ENCODE results near the gene SNRPF.
"Not testable (repeated sequence)": the region's sequence is repeated elsewhere in the genome, so short reads cannot be mapped to it uniquely, and the experiment has no call there.

The SNRPF gene

GRCh38 chr12:95858451-95859343 lies at the start of gene SNRPF:
Gene SNRPF, plus strand, starts transcription at chr12:95858952. Its CDS starts 122 bp downstream, at chr12:95859074.
- peaks cover 20% of the 10 kb centered on the region for H3K4me1 ChIP-seq (ENCODE audit: control insufficient read depth, insufficient read depth, low read length)
- H3K9ac ChIP-seq (ENCODE audit: low read length) = peak within 1 kb of the TSS; percentile 81
- peak; percentile 98 for DNase-seq (ENCODE audit: low read depth)
- peak within 1 kb of the TSS; percentile 88 for H3K4me3 ChIP-seq (ENCODE audit: low read length)
- peaks cover 5% of the 10 kb centered on the region for H3K27me3 ChIP-seq (replicated peaks; ENCODE audit: control insufficient read depth, insufficient read depth, low read length)
- no peaks in the 10 kb centered on the region for H3K9me3 ChIP-seq (ENCODE audit: control insufficient read depth, low read length)
- peaks cover 26% of the 10 kb centered on the region for H3K36me3 ChIP-seq (ENCODE audit: control insufficient read depth, insufficient read depth, low read length, severe bottlenecking)

- Histone ChIP-seq H3K27me3 (replicated peaks; ENCODE audit: control insufficient read depth, insufficient read depth, low read length) (no peaks in the 10 kb centered on the region), H3K9me3 (ENCODE audit: control insufficient read depth, low read length) (no peaks in the 10 kb centered on the region), H3K36me3 (ENCODE audit: control insufficient read depth, insufficient read depth, low read length, severe bottlenecking) (no peaks in the 10 kb centered on the region), H3K4me3 (ENCODE audit: low read length) (no peak overlapping the region), H3K4me1 (ENCODE audit: control insufficient read depth, insufficient read depth, low read length) (peaks cover 16% of the 10 kb centered on the region), H3K9ac (ENCODE audit: low read length) (no peak overlapping the region)
- no peak for DNase-seq (ENCODE audit: low read depth)
These were observed 49.6 kb upstream of the SNRPF start for GRCh38 chr12:95809000-95809680.

GRCh38 chr12:95810411-95810810 lies 48.3 kb upstream of the SNRPF start:
- DNase-seq (ENCODE audit: low read depth) = no peak
- no peak overlapping the region for H3K4me3 ChIP-seq (ENCODE audit: low read length)
- no peaks in the 10 kb centered on the region for H3K9me3 ChIP-seq (ENCODE audit: control insufficient read depth, low read length)
- H3K4me1 ChIP-seq (ENCODE audit: control insufficient read depth, insufficient read depth, low read length) = peaks cover 13% of the 10 kb centered on the region
- no peaks in the 10 kb centered on the region for H3K27me3 ChIP-seq (replicated peaks; ENCODE audit: control insufficient read depth, insufficient read depth, low read length)
- no peak overlapping the region for H3K9ac ChIP-seq (ENCODE audit: low read length)
- no peaks in the 10 kb centered on the region for H3K36me3 ChIP-seq (ENCODE audit: control insufficient read depth, insufficient read depth, low read length, severe bottlenecking)

GRCh38 chr12:95812155-95812554 lies 46.6 kb upstream of the SNRPF start:
- H3K9me3 ChIP-seq (ENCODE audit: control insufficient read depth, low read length); H3K9ac ChIP-seq (ENCODE audit: low read length); H3K4me3 ChIP-seq (ENCODE audit: low read length); H3K27me3 ChIP-seq (replicated peaks; ENCODE audit: control insufficient read depth, insufficient read depth, low read length); H3K4me1 ChIP-seq (ENCODE audit: control insufficient read depth, insufficient read depth, low read length); H3K36me3 ChIP-seq (ENCODE audit: control insufficient read depth, insufficient read depth, low read length, severe bottlenecking); DNase-seq (ENCODE audit: low read depth): not testable (repeated sequence)

- DNase-seq (ENCODE audit: low read depth) = peak; percentile 76
- Histone ChIP-seq H3K27me3 (replicated peaks; ENCODE audit: control insufficient read depth, insufficient read depth, low read length) (no peaks in the 10 kb centered on the region), H3K9me3 (ENCODE audit: control insufficient read depth, low read length) (no peaks in the 10 kb centered on the region), H3K36me3 (ENCODE audit: control insufficient read depth, insufficient read depth, low read length, severe bottlenecking) (no peaks in the 10 kb centered on the region), H3K4me1 (ENCODE audit: control insufficient read depth, insufficient read depth, low read length) (no peaks in the 10 kb centered on the region), H3K4me3 (ENCODE audit: low read length) (no peak overlapping the region), H3K9ac (ENCODE audit: low read length) (no peak overlapping the region)
These were observed 43.0 kb upstream of the SNRPF start for GRCh38 chr12:95815632-95816212.

GRCh38 chr12:95820096-95820703 lies 38.6 kb upstream of the SNRPF start:
- no peaks in the 10 kb centered on the region for H3K4me1 ChIP-seq (ENCODE audit: control insufficient read depth, insufficient read depth, low read length)
- DNase-seq (ENCODE audit: low read depth) = peak; percentile 80

GRCh38 chr12:95829395-95829794 lies 29.4 kb upstream of the SNRPF start:
- Histone ChIP-seq H3K9ac (ENCODE audit: low read length) (no peak overlapping the region), H3K4me3 (ENCODE audit: low read length) (no peak overlapping the region), H3K9me3 (ENCODE audit: control insufficient read depth, low read length) (no peaks in the 10 kb centered on the region), H3K36me3 (ENCODE audit: control insufficient read depth, insufficient read depth, low read length, severe bottlenecking) (no peaks in the 10 kb centered on the region), H3K4me1 (ENCODE audit: control insufficient read depth, insufficient read depth, low read length) (peaks cover 4% of the 10 kb centered on the region), H3K27me3 (replicated peaks; ENCODE audit: control insufficient read depth, insufficient read depth, low read length) (no peaks in the 10 kb centered on the region)
- no peak for DNase-seq (ENCODE audit: low read depth)

More at GRCh38 chr12:95820096-95820703, 38.6 kb upstream of the SNRPF start:
- Histone ChIP-seq H3K9ac (ENCODE audit: low read length) (no peak overlapping the region), H3K9me3 (ENCODE audit: control insufficient read depth, low read length) (no peaks in the 10 kb centered on the region), H3K4me3 (ENCODE audit: low read length) (no peak overlapping the region), H3K36me3 (ENCODE audit: control insufficient read depth, insufficient read depth, low read length, severe bottlenecking) (no peaks in the 10 kb centered on the region), H3K27me3 (replicated peaks; ENCODE audit: control insufficient read depth, insufficient read depth, low read length) (no peaks in the 10 kb centered on the region)

- H3K9ac ChIP-seq (ENCODE audit: low read length) = no peak overlapping the region
- H3K4me3 ChIP-seq (ENCODE audit: low read length) = no peak overlapping the region
- no peaks in the 10 kb centered on the region for H3K9me3 ChIP-seq (ENCODE audit: control insufficient read depth, low read length)
- H3K36me3 ChIP-seq (ENCODE audit: control insufficient read depth, insufficient read depth, low read length, severe bottlenecking) = no peaks in the 10 kb centered on the region
- H3K4me1 ChIP-seq (ENCODE audit: control insufficient read depth, insufficient read depth, low read length) = peaks cover 4% of the 10 kb centered on the region
- DNase-seq (ENCODE audit: low read depth) = no peak
- no peaks in the 10 kb centered on the region for H3K27me3 ChIP-seq (replicated peaks; ENCODE audit: control insufficient read depth, insufficient read depth, low read length)
These were observed 28.2 kb upstream of the SNRPF start for GRCh38 chr12:95830335-95831089.

GRCh38 chr12:95834572-95834971 lies 24.2 kb upstream of the SNRPF start:
- DNase-seq (ENCODE audit: low read depth) = no peak
- Histone ChIP-seq H3K9me3 (ENCODE audit: control insufficient read depth, low read length) (no peaks in the 10 kb centered on the region), H3K9ac (ENCODE audit: low read length) (no peak overlapping the region), H3K4me1 (ENCODE audit: control insufficient read depth, insufficient read depth, low read length) (peaks cover 17% of the 10 kb centered on the region), H3K4me3 (ENCODE audit: low read length) (no peak overlapping the region), H3K36me3 (ENCODE audit: control insufficient read depth, insufficient read depth, low read length, severe bottlenecking) (no peaks in the 10 kb centered on the region), H3K27me3 (replicated peaks; ENCODE audit: control insufficient read depth, insufficient read depth, low read length) (no peaks in the 10 kb centered on the region)

- no peaks in the 10 kb centered on the region for H3K9me3 ChIP-seq (ENCODE audit: control insufficient read depth, low read length)
- H3K4me1 ChIP-seq (ENCODE audit: control insufficient read depth, insufficient read depth, low read length) = peaks cover 17% of the 10 kb centered on the region
- H3K9ac ChIP-seq (ENCODE audit: low read length) = no peak overlapping the region
- peak; percentile 22 for DNase-seq (ENCODE audit: low read depth)
- no peak overlapping the region for H3K4me3 ChIP-seq (ENCODE audit: low read length)
- H3K36me3 ChIP-seq (ENCODE audit: control insufficient read depth, insufficient read depth, low read length, severe bottlenecking) = no peaks in the 10 kb centered on the region
- H3K27me3 ChIP-seq (replicated peaks; ENCODE audit: control insufficient read depth, insufficient read depth, low read length) = no peaks in the 10 kb centered on the region
These were observed 22.6 kb upstream of the SNRPF start for GRCh38 chr12:95836185-95836609.

Measured in adipocyte (in vitro differentiated cells).